ENCODE data around the gene RFK. TPM values are rescaled to one million over a fixed set of nuclear protein-coding genes. Genes with fewer than 3 reads are reported as not detected.
"Not testable (repeated sequence)": the region's sequence is repeated elsewhere in the genome, so short reads cannot be mapped to it uniquely, and the experiment has no call there.

RFK gene
- total and polyA plus RNA-seq, 10 donors, result 5.4 to 21.4 (median 14.1) TPM

GRCh38 chr9:76365028-76365427 is 29.2 kb downstream of the RFK start:
- Histone ChIP-seq H3K4me1 (no peaks in the 10 kb centered on the region), H3K27me3 (replicated peaks in 1 of 7) (no peaks in the 10 kb centered on the region), H3K9me3 (no peaks in the 10 kb centered on the region), H3K27ac (no peak overlapping the region), H3K4me3 (no peak overlapping the region), H3K36me3 (no peaks in the 10 kb centered on the region)
- intact Hi-C loops (cut with DNase I; ENCODE audit: low total_unique reads), result no loop called here
- no peak for DNase-seq
- 78 to 93% (median 90%) methylated on average over 1 of the region's 1 CpG for WGBS, 5 donors
- TF ChIP-seq POLR2A (IDR thresholded peaks at IDR 0.05) (no peak), CTCF (IDR thresholded peaks at IDR 0.05 in 8 of 11, conservative IDR thresholded peaks at IDR 0.05 in 3 of 11) (no peak), POLR2AphosphoS5 (IDR thresholded peaks at IDR 0.05) (no peak)

GRCh38 chr9:76363032-76363395 is 31.2 kb downstream of the RFK start:
- intact Hi-C loops (cut with DNase I; ENCODE audit: low total_unique reads), result no loop called here
- Histone ChIP-seq H3K4me3 (no peak overlapping the region), H3K36me3 (no peaks in the 10 kb centered on the region), H3K9me3 (no peaks in the 10 kb centered on the region), H3K4me1 (peaks cover 0 to 4% (median 0%) of the 10 kb centered on the region in 6 donors), H3K27me3 (replicated peaks in 1 of 7) (no peaks in the 10 kb centered on the region), H3K27ac (no peak overlapping the region)
- TF ChIP-seq CTCF (IDR thresholded peaks at IDR 0.05 in 8 of 11, conservative IDR thresholded peaks at IDR 0.05 in 3 of 11) (no peak), POLR2A (IDR thresholded peaks at IDR 0.05) (no peak), POLR2AphosphoS5 (IDR thresholded peaks at IDR 0.05) (no peak)
- no peak for DNase-seq
- 88 to 94% (median 90%) methylated on average over 3 of the region's 3 CpGs for WGBS, 5 donors

- H3K36me3 ChIP-seq; H3K4me3 ChIP-seq; DNase-seq; H3K27ac ChIP-seq; intact Hi-C loops (cut with DNase I; ENCODE audit: low total_unique reads); H3K4me1 ChIP-seq; H3K27me3 ChIP-seq (replicated peaks in 1 of 7); H3K9me3 ChIP-seq: not testable (repeated sequence)
- WGBS, 5 donors, result 62 to 80% (median 71%) methylated on average over 16 of the region's 16 CpGs
Measured at GRCh38 chr9:76362332-76363031, 31.7 kb downstream of the RFK start.

- Histone ChIP-seq H3K27ac (no peak overlapping the region), H3K27me3 (replicated peaks in 1 of 7) (no peaks in the 10 kb centered on the region), H3K4me3 (no peak overlapping the region), H3K4me1 (peaks cover 0 to 4% (median 0%) of the 10 kb centered on the region in 6 donors), H3K36me3 (no peaks in the 10 kb centered on the region), H3K9me3 (no peaks in the 10 kb centered on the region)
- WGBS, 5 donors, result 70 to 84% (median 81%) methylated on average over 2 of the region's 2 CpGs
- intact Hi-C loops (cut with DNase I; ENCODE audit: low total_unique reads), result no loop called here
- TF ChIP-seq POLR2AphosphoS5 (IDR thresholded peaks at IDR 0.05), result no peak
- no peak for TF ChIP-seq POLR2A (IDR thresholded peaks at IDR 0.05)
- TF ChIP-seq CTCF (IDR thresholded peaks at IDR 0.05 in 8 of 11, conservative IDR thresholded peaks at IDR 0.05 in 3 of 11), result no peak
- no peak for DNase-seq
Measured at GRCh38 chr9:76359766-76360165, 34.5 kb downstream of the RFK start.

Data from spleen (tissue), 11 donors.